IMR-90 (cell line): ENCODE results near the gene FASTKD1. TPM values are rescaled to one million over a fixed set of nuclear protein-coding genes. Genes with fewer than 3 reads are reported as not detected.
"Not testable (repeated sequence)": the region's sequence is repeated elsewhere in the genome, so short reads cannot be mapped to it uniquely, and the experiment has no call there.

Experiments used
- ATAC-seq: fragments of 200-7000 bp; cut with Tn5 transposase; 2 replicates; pipeline ENCODE4 v1.9.1; 2020; ENCODE audit warnings: low read depth, mild to moderate bottlenecking, moderate library complexity
- BruUV-seq: library from RNA; stranded (reverse); fragments of 400-500 nt; replicated peaks from 2 replicates; lab custom pipeline; 2021; lab: Mats Ljungman, UMichigan
- CTCF ChIA-PET: fragments of 300-600 bp; formaldehyde crosslinking; extraction: SDS; loops from one replicate; lab custom pipeline; 2021; ENCODE audit warnings: antibody characterized with exemption; lab: Yijun Ruan, JAX
- POLR2A ChIA-PET: fragments of 300-600 bp; sonication (Branson Sonifier 250); formaldehyde crosslinking; loops from one replicate; lab custom pipeline; 2022; ENCODE audit warnings: antibody characterized with exemption; ENCODE audit not compliant: unreplicated experiment; lab: Charles Lee
- DNase-seq: peaks from one replicate; pipeline ENCODE4 v3.0.0; 2013
- H2AFZ ChIP-seq: replicated peaks from 2 replicates; pipeline ENCODE3; 2013; ENCODE audit warnings: low read length, mild to moderate bottlenecking; ENCODE audit not compliant: poor library complexity
- H2AK5ac ChIP-seq: 2 replicates; pipeline ENCODE4 v1.6.1; 2013; ENCODE audit warnings: low read depth, low read length, inconsistent platforms
- H2AK9ac ChIP-seq: replicated peaks from 2 replicates; pipeline ENCODE3; 2013; ENCODE audit warnings: mild to moderate bottlenecking, low read depth, low read length, moderate library complexity; ENCODE audit not compliant: poor library complexity
- H2BK120ac ChIP-seq: 2 replicates; pipeline ENCODE4 v1.6.1; 2013; ENCODE audit warnings: low read depth, low read length, inconsistent platforms
- H2BK15ac ChIP-seq: 3 replicates; pipeline ENCODE4 v1.6.1; 2013; ENCODE audit warnings: low read depth, low read length, inconsistent platforms
- H2BK20ac ChIP-seq: 2 replicates; pipeline ENCODE4 v1.6.1; 2013; ENCODE audit warnings: low read depth, mild to moderate bottlenecking, inconsistent platforms, low read length, moderate library complexity
- H2BK5ac ChIP-seq: 2 replicates; pipeline ENCODE4 v1.6.1; 2013; ENCODE audit warnings: mild to moderate bottlenecking, low read depth, low read length, inconsistent platforms; ENCODE audit not compliant: poor library complexity, severe bottlenecking
- H3K14ac ChIP-seq: replicated peaks from 2 replicates; pipeline ENCODE4 v1.6.1; 2013; ENCODE audit warnings: low read depth, low read length, inconsistent platforms
- H3K18ac ChIP-seq: 2 replicates; pipeline ENCODE4 v1.6.1; 2013; ENCODE audit warnings: low read depth, low read length, control low read depth
- H3K23ac ChIP-seq: 2 replicates; pipeline ENCODE4 v1.6.1; 2013; ENCODE audit warnings: low read depth, low read length, inconsistent platforms
- H3K27ac ChIP-seq: 2 replicates; pipeline ENCODE4 v1.5.1; 2013; ENCODE audit warnings: mild to moderate bottlenecking, control low read depth, low read length; ENCODE audit not compliant: insufficient read depth
- H3K27me3 ChIP-seq: 2 replicates; pipeline ENCODE4 v1.6.1; 2013; ENCODE audit warnings: low read length; ENCODE audit not compliant: control insufficient read depth, insufficient read depth
- H3K36me3 ChIP-seq: 2 replicates; pipeline ENCODE4 v1.6.1; 2013; ENCODE audit warnings: low read length, mixed read lengths; ENCODE audit not compliant: control insufficient read depth, insufficient read depth
- H3K4ac ChIP-seq: 2 replicates; pipeline ENCODE4 v1.6.1; 2013; ENCODE audit warnings: low read depth, low read length, inconsistent platforms
- H3K4me1 ChIP-seq: 2 replicates; pipeline ENCODE4 v1.6.1; 2013; ENCODE audit warnings: low read length, mixed read lengths; ENCODE audit not compliant: control insufficient read depth, insufficient read depth
- H3K4me2 ChIP-seq: 2 replicates; pipeline ENCODE4 v1.6.1; 2013; ENCODE audit warnings: low read depth, mild to moderate bottlenecking, control low read depth, low read length, moderate library complexity
- H3K4me3 ChIP-seq: 2 replicates; pipeline ENCODE4 v1.5.1; 2013; ENCODE audit warnings: low read depth, mild to moderate bottlenecking, control low read depth, low read length, moderate library complexity; ENCODE audit not compliant: insufficient read depth
- H3K56ac ChIP-seq: 2 replicates; pipeline ENCODE4 v1.6.1; 2013; ENCODE audit warnings: low read length, inconsistent platforms; ENCODE audit not compliant: insufficient read depth; ENCODE audit errors: extremely low read depth
- H3K79me1 ChIP-seq, 2 experiments: 2 replicates each; pipeline ENCODE4 v1.6.1; 2013; ENCODE audit warnings: low read length in 2 of 2, inconsistent platforms in 1 of 2, low read depth in 1 of 2
- H3K9ac ChIP-seq: 2 replicates; pipeline ENCODE4 v1.6.1; 2013; ENCODE audit warnings: low read depth, low read length, control low read depth
- H3K9me1 ChIP-seq: 2 replicates; pipeline ENCODE4 v1.6.1; 2013; ENCODE audit warnings: low read length, inconsistent platforms; ENCODE audit not compliant: insufficient read depth
- H3K9me3 ChIP-seq: 2 replicates; pipeline ENCODE4 v1.6.1; 2013; ENCODE audit warnings: low read length; ENCODE audit not compliant: control insufficient read depth, insufficient read depth
- H4K20me1 ChIP-seq: 2 replicates; pipeline ENCODE4 v1.6.1; 2013; ENCODE audit warnings: low read length, inconsistent platforms; ENCODE audit not compliant: insufficient read depth
- H4K5ac ChIP-seq: 2 replicates; pipeline ENCODE4 v1.6.1; 2013; ENCODE audit warnings: mild to moderate bottlenecking, low read depth, low read length, control low read depth
- H4K8ac ChIP-seq, 2 experiments: 2 replicates each; pipeline ENCODE4 v1.6.1; 2013; ENCODE audit warnings: low read depth in 2 of 2, low read length in 2 of 2, control low read depth in 1 of 2, inconsistent platforms in 1 of 2
- H4K91ac ChIP-seq: 2 replicates; pipeline ENCODE4 v1.6.1; 2013; ENCODE audit warnings: low read depth, low read length, inconsistent platforms; ENCODE audit not compliant: insufficient read depth
- BHLHE40 ChIP-seq: fragments of 150-350 bp; IDR thresholded peaks from 2 replicates; pipeline ENCODE4 v1.6.1; 2016; ENCODE audit warnings: mild to moderate bottlenecking, low read depth, low read length
- CEBPB ChIP-seq: IDR thresholded peaks from 2 replicates; pipeline ENCODE4 v1.6.1; 2012; ENCODE audit warnings: low read depth, low read length, improper control_type of control experiment
- CHD1 ChIP-seq: IDR thresholded peaks from 2 replicates; pipeline ENCODE4 v1.6.1; 2012; ENCODE audit warnings: low read depth, low read length, improper control_type of control experiment
- ELK1 ChIP-seq: fragments of 150-350 bp; IDR thresholded peaks from 2 replicates; pipeline ENCODE4 v1.6.1; 2016; ENCODE audit warnings: low read depth, mild to moderate bottlenecking, low read length, moderate library complexity, borderline replicate concordance
- FOS ChIP-seq: fragments of 150-350 bp; IDR thresholded peaks from 2 replicates; pipeline ENCODE4 v1.6.1; 2016; ENCODE audit warnings: low read depth, low read length
- MAFK ChIP-seq: IDR thresholded peaks from 2 replicates; pipeline ENCODE4 v1.6.1; 2012; ENCODE audit warnings: low read depth, low read length, improper control_type of control experiment
- MXI1 ChIP-seq: IDR thresholded peaks from 2 replicates; pipeline ENCODE4 v1.6.1; 2012; ENCODE audit warnings: low read depth, mild to moderate bottlenecking, low read length, moderate library complexity, borderline replicate concordance
- NFE2L2 ChIP-seq: fragments of 150-350 bp; IDR thresholded peaks from 2 replicates; pipeline ENCODE4 v1.6.1; 2016; ENCODE audit warnings: low read depth, mild to moderate bottlenecking, low read length
- POLR2A ChIP-seq: IDR thresholded peaks from 2 replicates; pipeline ENCODE4 v1.6.1; 2012; ENCODE audit warnings: mild to moderate bottlenecking, low read depth, low read length
- RAD21 ChIP-seq: IDR thresholded peaks from 2 replicates; pipeline ENCODE4 v1.6.1; 2012; ENCODE audit warnings: low read length, improper control_type of control experiment
- RFX5 ChIP-seq: IDR thresholded peaks from 2 replicates; pipeline ENCODE4 v1.8.0; 2012; ENCODE audit warnings: low read depth, mild to moderate bottlenecking, low read length, moderate library complexity
- WGBS, 2 experiments: methylation state at CpG; one replicate each; pipeline versions ENCODE4 v1.1.5 to v1.1.7; 2013; ENCODE audit warnings: missing lambda C conversion rate in 2 of 2; ENCODE audit not compliant: insufficient read length in 1 of 2; ENCODE audit errors: extremely low coverage in 2 of 2; 5-methylcytosine and 5-hydroxymethylcytosine counted together
- dilution Hi-C: fragments of 300-500 bp; cut with HindIII; formaldehyde crosslinking; loops from one replicate; pipeline ENCODE4 v1.14.3; 2018; ENCODE audit warnings: low sequenced_read_pairs; ENCODE audit not compliant: unreplicated experiment
- in situ Hi-C: fragments of 300-500 bp; cut with MboI; formaldehyde crosslinking; loops from 3 replicates; pipeline ENCODE4 v1.14.3; 2019; ENCODE audit warnings: low sequenced_read_pairs, inconsistent platforms, mixed read lengths
- intact Hi-C: fragments of 100-400 bp; cut with micrococcal nuclease; formaldehyde crosslinking; loops from 2 replicates; pipeline ENCODE4 v1.10.0; 2022
- polyA plus RNA-seq, 3 experiments: library from polyadenylated mRNA; depleted of rRNA; stranded (reverse); fragments of >200 nt; gene quantifications; 2 replicates each; pipeline ENCODE4 v1.2.3, GENCODE V29; 2012; ENCODE audit warnings: low replicate concordance in 1 of 3
- total RNA-seq: library from RNA; depleted of rRNA; stranded (reverse); fragments of >200 nt; gene quantifications from 2 replicates; pipeline ENCODE4 v1.2.3, GENCODE V29; 2012

Gene FASTKD1
- total and polyA plus RNA-seq, 2 of the 4 experiments (the other 2 are of a cell fraction) = 11.4 to 11.5 TPM

- TF ChIP-seq MAFK (no peak), CHD1 (no peak), FOS (no peak), BHLHE40 (no peak), MXI1 (no peak), RFX5 (no peak), POLR2A (no peak), CEBPB (no peak), RAD21 (no peak), NFE2L2 (no peak), ELK1 (no peak)
- Histone ChIP-seq H3K27ac (no peak overlapping the region), H3K9me3 (0 out of 2 replicates have a peak, but pooled peaks cover 2% of the 10 kb centered on the region), H2AK9ac (no peak overlapping the region), H3K4me3 (no peak overlapping the region), H2AK5ac (no peak overlapping the region), H2BK20ac (no peak overlapping the region), H3K9me1 (no peaks in the 10 kb centered on the region), H2BK5ac (no peak overlapping the region), H2AFZ (no peak overlapping the region), H3K4ac (no peak overlapping the region), H3K9ac (no peak overlapping the region), H3K79me1 (peaks cover 9 to 15% of the 10 kb centered on the region in 2 experiments), H3K18ac (no peak overlapping the region), H3K4me1 (no peaks in the 10 kb centered on the region), H4K8ac (no peak overlapping the region), H3K14ac (no peak overlapping the region), H4K91ac (no peak overlapping the region), H4K20me1 (no peaks in the 10 kb centered on the region; the same call in 1 of the 2 replicates), H3K23ac (no peak overlapping the region), H2BK15ac (no peak overlapping the region), H3K27me3 (no peaks in the 10 kb centered on the region), H3K56ac (no peak overlapping the region), H3K4me2 (no peak overlapping the region), H2BK120ac (no peak overlapping the region), H4K5ac (no peak overlapping the region), H3K36me3 (peaks cover 16% of the 10 kb centered on the region)
- in situ Hi-C loops = no loop called here
- DNase-seq (no peak), ATAC-seq (no peak)
- POLR2A ChIA-PET = no interaction called here
- intact Hi-C loops = loop anchor here (5.0 kb wide), 1 partner anchor 33 kb away; no protein-coding TSS in a partner anchor
- CTCF ChIA-PET = no interaction called here
- BruUV-seq = no TSS peak
- dilution Hi-C loops = no loop called here
- no CpG with 5 or more reads among the region's 3 CpGs for WGBS, 2 experiments
These were observed 46.3 kb upstream of the FASTKD1 start for GRCh38 chr2:169619946-169620345.

- H2BK5ac ChIP-seq, POLR2A ChIA-PET, H4K5ac ChIP-seq, dilution Hi-C loops, H3K14ac ChIP-seq, H3K27ac ChIP-seq, H3K79me1 ChIP-seq, intact Hi-C loops, H4K20me1 ChIP-seq, H3K27me3 ChIP-seq, H3K56ac ChIP-seq, H3K4ac ChIP-seq, CTCF ChIA-PET, H3K9me1 ChIP-seq, H4K91ac ChIP-seq, BruUV-seq, H2AK5ac ChIP-seq, H3K9me3 ChIP-seq, DNase-seq, H2AFZ ChIP-seq, H3K9ac ChIP-seq, H2BK15ac ChIP-seq, H3K4me2 ChIP-seq, H3K23ac ChIP-seq, H3K18ac ChIP-seq, H3K4me3 ChIP-seq, ATAC-seq, H4K8ac ChIP-seq, H2BK20ac ChIP-seq, in situ Hi-C loops, H3K4me1 ChIP-seq, H2AK9ac ChIP-seq, H2BK120ac ChIP-seq: not testable (repeated sequence)
- peaks cover 21% of the 10 kb centered on the region for H3K36me3 ChIP-seq
- no CpG with 5 or more reads among the region's 1 CpG for WGBS, 2 experiments
These were observed 42.3 kb upstream of the FASTKD1 start for GRCh38 chr2:169615982-169616381.
